ENCODE results near the gene SMIM10.

DNA sequence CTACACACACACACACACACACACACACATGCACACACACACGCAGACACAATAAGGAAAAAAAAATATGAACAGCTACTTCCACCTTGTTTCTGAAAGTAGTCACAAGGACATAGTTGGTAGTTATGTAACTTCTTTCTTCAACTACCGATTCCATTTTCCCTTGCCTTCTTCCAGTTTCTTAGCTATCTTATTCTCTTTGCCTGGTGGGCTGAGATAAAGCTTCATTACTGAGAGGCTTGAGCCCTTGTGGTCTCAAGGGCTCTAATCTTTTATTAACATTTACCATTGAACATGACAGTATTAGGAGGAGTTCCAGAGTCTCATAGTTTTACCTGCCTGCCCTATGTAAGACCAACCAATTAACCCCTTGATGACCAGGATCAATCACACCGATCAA lies 8.9 kb upstream of the SMIM10 start:
- TF ChIP-seq, protein P1, sequence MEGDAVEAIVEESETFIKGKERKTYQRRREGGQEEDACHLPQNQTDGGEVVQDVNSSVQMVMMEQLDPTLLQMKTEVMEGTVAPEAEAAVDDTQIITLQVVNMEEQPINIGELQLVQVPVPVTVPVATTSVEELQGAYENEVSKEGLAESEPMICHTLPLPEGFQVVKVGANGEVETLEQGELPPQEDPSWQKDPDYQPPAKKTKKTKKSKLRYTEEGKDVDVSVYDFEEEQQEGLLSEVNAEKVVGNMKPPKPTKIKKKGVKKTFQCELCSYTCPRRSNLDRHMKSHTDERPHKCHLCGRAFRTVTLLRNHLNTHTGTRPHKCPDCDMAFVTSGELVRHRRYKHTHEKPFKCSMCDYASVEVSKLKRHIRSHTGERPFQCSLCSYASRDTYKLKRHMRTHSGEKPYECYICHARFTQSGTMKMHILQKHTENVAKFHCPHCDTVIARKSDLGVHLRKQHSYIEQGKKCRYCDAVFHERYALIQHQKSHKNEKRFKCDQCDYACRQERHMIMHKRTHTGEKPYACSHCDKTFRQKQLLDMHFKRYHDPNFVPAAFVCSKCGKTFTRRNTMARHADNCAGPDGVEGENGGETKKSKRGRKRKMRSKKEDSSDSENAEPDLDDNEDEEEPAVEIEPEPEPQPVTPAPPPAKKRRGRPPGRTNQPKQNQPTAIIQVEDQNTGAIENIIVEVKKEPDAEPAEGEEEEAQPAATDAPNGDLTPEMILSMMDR (IDR thresholded peaks at IDR 0.05; ENCODE audit: low read depth, low read length), result no peak
- TF ChIP-seq EZH2phosphoT487 (IDR thresholded peaks at IDR 0.05; ENCODE audit: low read depth), result no peak

Measured in OCI-LY3 (cell line).